WTC11 (cell line): ENCODE data around the gene NEDD4L. TPM values are rescaled to one million over a fixed set of nuclear protein-coding genes. Genes with fewer than 3 reads are reported as not detected.

Experiments used
- ATAC-seq: fragments of 200-7000 bp; cut with Tn5 transposase; 2 replicates; pipeline ENCODE4 v1.10.0; 2021; ENCODE audit warnings: mild to moderate bottlenecking, moderate library complexity
- CTCF ChIA-PET: fragments of 300-600 bp; sonication (Branson Sonifier 250); formaldehyde crosslinking; loops from one replicate; lab custom pipeline; 2021; ENCODE audit warnings: antibody characterized with exemption; lab: Charles Lee
- POLR2A ChIA-PET: fragments of 350-600 bp; sonication (Branson Sonifier 250); formaldehyde crosslinking; loops from one replicate; lab custom pipeline; 2021; ENCODE audit warnings: antibody characterized with exemption; lab: Charles Lee
- DNase-seq: peaks from one replicate; pipeline ENCODE4 v3.0.0; 2021; ENCODE audit warnings: low spot score
- H3K27ac Mint-ChIP-seq: 2 replicates; pipeline ENCODE4 v1.8.0; 2021; ENCODE audit warnings: mixed read lengths
- H3K27me3 Mint-ChIP-seq: 2 replicates; pipeline ENCODE4 v1.8.0; 2021; ENCODE audit warnings: low read depth, mild to moderate bottlenecking, moderate library complexity, mixed read lengths
- H3K36me3 Mint-ChIP-seq: 2 replicates; pipeline ENCODE4 v1.8.0; 2021; ENCODE audit warnings: mixed read lengths
- H3K4me1 Mint-ChIP-seq: 2 replicates; pipeline ENCODE4 v1.8.0; 2022; ENCODE audit warnings: mixed read lengths
- H3K4me3 Mint-ChIP-seq: 2 replicates; pipeline ENCODE4 v1.8.0; 2021; ENCODE audit warnings: mild to moderate bottlenecking, moderate library complexity, mixed read lengths
- H3K9me3 Mint-ChIP-seq: 2 replicates; pipeline ENCODE4 v1.8.0; 2021; ENCODE audit warnings: mixed read lengths
- ARID4B ChIP-seq: sonication (generic); formaldehyde crosslinking; IDR thresholded peaks from 2 replicates; pipeline ENCODE4 v1.8.0; 2023; ENCODE audit warnings: missing genetic modification reagents, mild to moderate bottlenecking, borderline replicate concordance
- ATF1 ChIP-seq: sonication (generic); formaldehyde crosslinking; IDR thresholded peaks from 2 replicates; pipeline ENCODE4 v1.8.1; 2023; ENCODE audit warnings: mild to moderate bottlenecking, moderate library complexity, missing genetic modification reagents
- ATF2 ChIP-seq: sonication (generic); formaldehyde crosslinking; IDR thresholded peaks from 2 replicates; pipeline ENCODE4 v1.8.1; 2022; ENCODE audit warnings: low read depth, missing genetic modification reagents, borderline replicate concordance
- ATF6 ChIP-seq: sonication (generic); formaldehyde crosslinking; IDR thresholded peaks from 2 replicates; pipeline ENCODE4 v1.8.1; 2023; ENCODE audit warnings: mild to moderate bottlenecking, missing genetic modification reagents
- HMGXB4 ChIP-seq: sonication (generic); formaldehyde crosslinking; IDR thresholded peaks from 2 replicates; pipeline ENCODE4 v1.8.1; 2023; ENCODE audit warnings: mild to moderate bottlenecking, moderate library complexity, missing genetic modification reagents
- OVOL2 ChIP-seq: fragments of 250-450 bp; sonication (Bioruptor Pico); IDR thresholded peaks from 2 replicates; pipeline ENCODE4 v1.9.0; 2021; ENCODE audit warnings: mild to moderate bottlenecking, borderline replicate concordance
- RELA ChIP-seq: sonication (generic); formaldehyde crosslinking; IDR thresholded peaks from 2 replicates; pipeline ENCODE4 v1.8.1; 2022; ENCODE audit warnings: missing genetic modification reagents, mild to moderate bottlenecking, borderline replicate concordance
- TCF7 ChIP-seq: sonication (generic); formaldehyde crosslinking; IDR thresholded peaks from 2 replicates; pipeline ENCODE4 v1.8.0; 2022; ENCODE audit warnings: mild to moderate bottlenecking, low read depth, missing genetic modification reagents, moderate library complexity
- ZBTB21 ChIP-seq: sonication (generic); formaldehyde crosslinking; IDR thresholded peaks from 2 replicates; pipeline ENCODE4 v1.8.1; 2023; ENCODE audit warnings: mild to moderate bottlenecking, missing genetic modification reagents, borderline replicate concordance
- ZMAT4 ChIP-seq: fragments of 250-450 bp; sonication (Bioruptor Pico); IDR thresholded peaks from 2 replicates; pipeline ENCODE4 v1.9.0; 2021; ENCODE audit warnings: mild to moderate bottlenecking
- ZNF138 ChIP-seq: sonication (generic); formaldehyde crosslinking; conservative IDR thresholded peaks from 2 replicates; pipeline ENCODE4 v1.8.1; 2022; ENCODE audit warnings: mild to moderate bottlenecking, moderate library complexity, missing genetic modification reagents
- ZNF263 ChIP-seq: sonication (generic); formaldehyde crosslinking; IDR thresholded peaks from 2 replicates; pipeline ENCODE4 v1.8.1; 2022; ENCODE audit warnings: low read depth, mild to moderate bottlenecking, moderate library complexity, missing genetic modification reagents
- total RNA-seq: library from RNA; stranded (reverse); gene quantifications from 3 replicates; pipeline ENCODE4 v1.2.3, GENCODE V29; 2021
- TF ChIP-seq, protein P1 (sequence below): sonication (generic); formaldehyde crosslinking; IDR thresholded peaks from 2 replicates; pipeline ENCODE4 v1.8.1; 2023; ENCODE audit warnings: mild to moderate bottlenecking, missing genetic modification reagents, moderate library complexity
- TF ChIP-seq, protein P2 (sequence below): fragments of 250-450 bp; sonication (Bioruptor Pico); IDR thresholded peaks from 2 replicates; pipeline ENCODE4 v1.9.0; 2021; ENCODE audit warnings: moderate library complexity, mild to moderate bottlenecking, inconsistent platforms, borderline replicate concordance

Gene NEDD4L
- total RNA-seq, 1 experiment from 2014 or later: 88.0 TPM

DNA sequence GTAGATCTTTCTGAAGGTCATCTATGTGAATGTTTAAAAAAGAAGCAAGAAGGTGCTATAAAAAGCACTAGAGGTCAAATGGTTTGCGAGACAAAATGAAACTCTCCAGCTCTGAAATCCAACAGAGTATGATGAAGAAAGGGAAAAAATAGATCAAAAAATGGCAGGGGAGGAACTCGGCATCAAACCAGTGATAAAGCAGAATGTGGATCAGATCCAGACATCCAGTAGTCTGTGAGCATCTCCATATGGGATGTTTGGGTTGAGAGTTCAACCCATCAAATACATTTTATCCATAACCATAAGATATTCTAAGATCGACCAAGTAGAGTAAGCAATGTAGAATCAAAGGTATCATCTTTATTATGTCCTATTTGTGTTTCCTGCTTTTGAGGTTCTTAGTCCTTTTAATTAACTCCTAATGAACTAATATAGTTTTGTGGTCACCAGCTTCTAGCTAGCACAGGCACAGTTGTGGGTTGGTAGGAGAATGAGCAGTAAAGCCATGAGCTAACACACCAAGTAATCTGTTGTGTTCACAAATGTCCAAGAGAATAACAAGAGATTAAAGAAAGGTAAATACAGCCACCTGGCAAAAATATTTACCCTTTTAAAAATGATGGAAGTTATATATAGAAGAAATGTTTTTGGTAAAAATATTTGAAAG lies 160.9 kb downstream of the NEDD4L start:
- CTCF ChIA-PET: no interaction called here
- TF ChIP-seq, protein P1, sequence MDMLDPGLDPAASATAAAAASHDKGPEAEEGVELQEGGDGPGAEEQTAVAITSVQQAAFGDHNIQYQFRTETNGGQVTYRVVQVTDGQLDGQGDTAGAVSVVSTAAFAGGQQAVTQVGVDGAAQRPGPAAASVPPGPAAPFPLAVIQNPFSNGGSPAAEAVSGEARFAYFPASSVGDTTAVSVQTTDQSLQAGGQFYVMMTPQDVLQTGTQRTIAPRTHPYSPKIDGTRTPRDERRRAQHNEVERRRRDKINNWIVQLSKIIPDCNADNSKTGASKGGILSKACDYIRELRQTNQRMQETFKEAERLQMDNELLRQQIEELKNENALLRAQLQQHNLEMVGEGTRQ (CRISPR knock-in tag): no peak
- no peak for TF ChIP-seq ATF1 (CRISPR knock-in tag)
- TF ChIP-seq, all 79 proteins: peak for 0
- Mint-ChIP-seq H3K36me3 (no peaks in the 10 kb centered on the region), H3K4me3 (no peak overlapping the region), H3K9me3 (no peaks in the 10 kb centered on the region), H3K27me3 (no peaks in the 10 kb centered on the region), H3K27ac (no peak overlapping the region), H3K4me1 (peaks cover 64% of the 10 kb centered on the region)
- ATAC-seq (no peak), DNase-seq (no peak)
- POLR2A ChIA-PET: no interaction called here

GRCh38 chr18:58205443-58206160 lies 161.6 kb downstream of the NEDD4L start:
- Mint-ChIP-seq H3K9me3 (no peaks in the 10 kb centered on the region), H3K4me1 (peaks cover 61% of the 10 kb centered on the region), H3K27me3 (no peaks in the 10 kb centered on the region), H3K27ac (no peak overlapping the region), H3K36me3 (no peaks in the 10 kb centered on the region), H3K4me3 (no peak overlapping the region)
- ATAC-seq: no peak
- POLR2A ChIA-PET: no interaction called here
- no peak for DNase-seq
- TF ChIP-seq ZMAT4 (no peak), ATF6 (CRISPR knock-in tag) (no peak), RELA (CRISPR knock-in tag) (no peak), ZNF263 (CRISPR knock-in tag) (no peak)
- CTCF ChIA-PET: no interaction called here

GRCh38 chr18:58207520-58208152 lies 163.6 kb downstream of the NEDD4L start:
- no peak overlapping the region for H3K4me3 Mint-ChIP-seq
- peaks cover 45% of the 10 kb centered on the region for H3K4me1 Mint-ChIP-seq
- CTCF ChIA-PET: no interaction called here
- POLR2A ChIA-PET: no interaction called here
- ATAC-seq (no peak), DNase-seq (no peak)
- no peaks in the 10 kb centered on the region for H3K36me3 Mint-ChIP-seq
- H3K27ac Mint-ChIP-seq: peak overlapping the region; percentile 30; the same call in 1 of the 2 replicates
- H3K9me3 Mint-ChIP-seq: no peaks in the 10 kb centered on the region
- no peaks in the 10 kb centered on the region for H3K27me3 Mint-ChIP-seq
- TF ChIP-seq ZBTB21 (CRISPR knock-in tag): no peak
- no peak for TF ChIP-seq HMGXB4 (CRISPR knock-in tag)
- no peak for TF ChIP-seq ZNF138 (CRISPR knock-in tag)
- TF ChIP-seq OVOL2 (CRISPR knock-in tag): no peak
- TF ChIP-seq ARID4B (CRISPR knock-in tag): no peak
- TF ChIP-seq ATF2: no peak
- TF ChIP-seq TCF7 (CRISPR knock-in tag): no peak
- TF ChIP-seq ATF6 (CRISPR knock-in tag): no peak
- TF ChIP-seq, protein P2, sequence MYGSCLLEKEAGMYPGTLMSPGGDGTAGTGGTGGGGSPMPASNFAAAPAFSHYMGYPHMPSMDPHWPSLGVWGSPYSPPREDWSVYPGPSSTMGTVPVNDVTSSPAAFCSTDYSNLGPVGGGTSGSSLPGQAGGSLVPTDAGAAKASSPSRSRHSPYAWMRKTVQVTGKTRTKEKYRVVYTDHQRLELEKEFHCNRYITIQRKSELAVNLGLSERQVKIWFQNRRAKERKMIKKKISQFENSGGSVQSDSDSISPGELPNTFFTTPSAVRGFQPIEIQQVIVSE (CRISPR knock-in tag): no peak
